HCT116 (cell line): ENCODE measurements around the gene CNPY3.
"Not testable (repeated sequence)": the region's sequence is repeated elsewhere in the genome, so short reads cannot be mapped to it uniquely, and the experiment has no call there.

Experiments
- CEBPB ChIP-seq: IDR thresholded peaks from 2 replicates; pipeline ENCODE4 v1.6.1; 2012; ENCODE audit warnings: low read depth
- EZH2 ChIP-seq: fragments of 200-600 bp; sonication (generic); IDR thresholded peaks from 2 replicates; pipeline ENCODE4 v1.6.1; 2017; ENCODE audit warnings: antibody characterized with exemption, mixed run types
- POLR2A ChIP-seq: IDR thresholded peaks from 2 replicates; pipeline ENCODE4 v1.7.0; 2011; ENCODE audit warnings: borderline replicate concordance; ENCODE audit not compliant: insufficient read depth, insufficient read length; ENCODE audit errors: extremely low read depth
- TCF7L2 ChIP-seq: IDR thresholded peaks from 2 replicates; pipeline ENCODE4 v1.7.0; 2011; ENCODE audit warnings: borderline replicate concordance, inconsistent platforms; ENCODE audit not compliant: insufficient read depth, insufficient read length; ENCODE audit errors: extremely low read depth
- YY1 ChIP-seq: IDR thresholded peaks from 2 replicates; pipeline ENCODE4 v1.6.1; 2011; ENCODE audit warnings: low read length, low read depth, moderate library complexity, mild to moderate bottlenecking; ENCODE audit not compliant: insufficient replicate concordance; ENCODE audit errors: extremely low read depth
- ZNF274 ChIP-seq: fragments of 200-500 bp; sonication (Bioruptor generic); IDR thresholded peaks from 2 replicates; pipeline ENCODE4 v1.6.1; 2014; ENCODE audit warnings: mild to moderate bottlenecking, low read depth, low read length, inconsistent platforms
- TF ChIP-seq, protein P1 (sequence below), 3 experiments: fragments of 200-600 bp in 1 of 3; sonication (generic) in 1 of 3; IDR thresholded peaks in 2 of 3; conservative IDR thresholded peaks in 1 of 3; 2 replicates each; pipeline ENCODE4 v1.5.1; 2012 to 2017; ENCODE audit warnings: low read depth in 2 of 3, low read length in 2 of 3, antibody characterized with exemption in 1 of 3, borderline replicate concordance in 1 of 3, control low read depth in 1 of 3, mild to moderate bottlenecking in 1 of 3, mixed read lengths in 1 of 3, mixed run types in 1 of 3, moderate library complexity in 1 of 3; ENCODE audit not compliant: insufficient read depth in 1 of 3

DNA sequence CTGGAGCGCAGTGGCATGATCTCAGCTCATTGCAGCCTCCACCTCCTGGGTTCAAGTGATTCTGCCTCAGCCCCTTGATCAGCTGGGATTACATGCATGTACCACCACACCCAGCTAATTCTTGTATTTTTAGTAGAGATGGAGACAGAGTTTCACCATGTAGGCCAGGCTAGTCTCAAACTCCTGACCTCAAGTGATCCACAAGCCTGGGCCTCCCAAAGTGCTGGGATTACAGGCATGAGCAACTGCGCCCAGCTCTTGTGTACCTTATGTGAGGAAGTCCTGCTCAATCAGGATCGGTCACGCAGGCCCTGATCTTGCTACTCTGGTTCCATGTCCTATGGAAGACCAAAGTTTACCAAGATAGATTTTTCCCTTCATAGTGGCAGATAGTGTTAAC is 41.1 kb upstream of the CNPY3 start:
- TF ChIP-seq POLR2A, ZNF274, EZH2, YY1, CEBPB, TCF7L2: not testable (repeated sequence)
- TF ChIP-seq, protein P1, sequence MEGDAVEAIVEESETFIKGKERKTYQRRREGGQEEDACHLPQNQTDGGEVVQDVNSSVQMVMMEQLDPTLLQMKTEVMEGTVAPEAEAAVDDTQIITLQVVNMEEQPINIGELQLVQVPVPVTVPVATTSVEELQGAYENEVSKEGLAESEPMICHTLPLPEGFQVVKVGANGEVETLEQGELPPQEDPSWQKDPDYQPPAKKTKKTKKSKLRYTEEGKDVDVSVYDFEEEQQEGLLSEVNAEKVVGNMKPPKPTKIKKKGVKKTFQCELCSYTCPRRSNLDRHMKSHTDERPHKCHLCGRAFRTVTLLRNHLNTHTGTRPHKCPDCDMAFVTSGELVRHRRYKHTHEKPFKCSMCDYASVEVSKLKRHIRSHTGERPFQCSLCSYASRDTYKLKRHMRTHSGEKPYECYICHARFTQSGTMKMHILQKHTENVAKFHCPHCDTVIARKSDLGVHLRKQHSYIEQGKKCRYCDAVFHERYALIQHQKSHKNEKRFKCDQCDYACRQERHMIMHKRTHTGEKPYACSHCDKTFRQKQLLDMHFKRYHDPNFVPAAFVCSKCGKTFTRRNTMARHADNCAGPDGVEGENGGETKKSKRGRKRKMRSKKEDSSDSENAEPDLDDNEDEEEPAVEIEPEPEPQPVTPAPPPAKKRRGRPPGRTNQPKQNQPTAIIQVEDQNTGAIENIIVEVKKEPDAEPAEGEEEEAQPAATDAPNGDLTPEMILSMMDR (IDR thresholded peaks at IDR 0.05 in 2 of 3, conservative IDR thresholded peaks at IDR 0.05 in 1 of 3; ENCODE audit: borderline replicate concordance in 1 of 3, insufficient read depth in 1 of 3, low read depth in 2 of 3, low read length in 2 of 3): not testable (repeated sequence)
